ENCODE results near the gene SHCBP1L.

The SHCBP1L gene

DNA sequence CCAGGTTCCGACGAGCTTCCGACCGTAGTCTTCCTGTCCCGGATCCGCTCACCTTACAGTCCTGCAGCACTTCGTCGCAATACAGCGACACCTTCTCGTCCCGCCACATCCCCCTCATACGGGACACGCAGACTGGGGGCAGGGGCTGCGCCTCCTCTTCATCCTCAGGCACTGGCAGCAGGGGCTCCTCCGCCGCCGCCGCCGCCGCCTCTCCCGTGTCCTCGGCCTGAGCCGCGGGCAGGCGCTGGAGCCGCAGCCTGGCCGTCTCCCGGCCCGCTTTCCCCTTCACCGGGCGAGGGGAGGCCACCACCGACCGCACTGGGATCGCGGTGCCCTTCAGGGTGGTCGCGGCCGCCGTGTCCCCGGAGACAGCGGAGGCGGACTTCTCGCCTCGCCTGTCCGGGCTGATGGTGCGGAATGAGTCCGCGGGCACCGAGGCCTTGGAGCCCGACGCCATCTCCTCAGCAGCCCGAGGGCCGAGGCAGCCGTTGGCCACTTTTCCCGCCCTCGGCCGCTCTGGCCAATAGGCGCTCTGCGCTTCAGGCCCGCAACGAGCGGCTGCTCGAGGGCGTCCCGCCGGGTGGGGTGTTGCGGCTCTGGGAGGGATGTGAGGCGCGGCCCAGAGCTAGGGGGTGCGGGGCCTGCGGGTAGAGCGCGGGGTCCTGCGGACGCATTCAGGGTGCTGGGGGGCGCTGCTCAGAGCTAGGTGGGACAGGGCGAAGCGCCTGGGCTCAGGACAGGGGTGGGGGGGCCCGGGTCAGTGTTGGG lies at the start of gene SHCBP1L:
SHCBP1L (minus strand) TSS at position 490 of the 768 bp plus-strand sequence; CDS start at position 457, 33 bp downstream.
- no peak for DNase-seq

DNA sequence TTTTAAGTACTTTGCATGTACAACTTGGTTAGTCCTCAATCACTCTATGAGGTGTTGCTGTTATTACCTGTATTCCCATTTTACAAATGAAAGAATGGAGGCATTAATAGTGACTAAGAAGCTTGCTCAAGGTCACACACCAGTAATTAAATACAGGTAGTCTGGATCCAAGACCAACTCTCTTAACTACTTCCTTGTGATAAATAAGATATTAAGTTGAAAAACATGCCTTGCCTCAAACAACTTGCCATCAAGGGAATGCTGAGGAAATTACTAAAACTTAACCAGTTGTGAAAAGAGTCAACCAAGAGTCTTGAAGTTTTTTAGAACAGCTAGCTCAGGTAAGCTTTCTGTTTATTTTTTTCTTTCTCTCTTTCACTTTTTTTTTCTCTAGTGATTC lies 49.3 kb upstream of the SHCBP1L start:
- no peak for DNase-seq

GRCh38 chr1:183000167-183000962 lies 47.4 kb upstream of the SHCBP1L start:
- no peak for DNase-seq

DNA sequence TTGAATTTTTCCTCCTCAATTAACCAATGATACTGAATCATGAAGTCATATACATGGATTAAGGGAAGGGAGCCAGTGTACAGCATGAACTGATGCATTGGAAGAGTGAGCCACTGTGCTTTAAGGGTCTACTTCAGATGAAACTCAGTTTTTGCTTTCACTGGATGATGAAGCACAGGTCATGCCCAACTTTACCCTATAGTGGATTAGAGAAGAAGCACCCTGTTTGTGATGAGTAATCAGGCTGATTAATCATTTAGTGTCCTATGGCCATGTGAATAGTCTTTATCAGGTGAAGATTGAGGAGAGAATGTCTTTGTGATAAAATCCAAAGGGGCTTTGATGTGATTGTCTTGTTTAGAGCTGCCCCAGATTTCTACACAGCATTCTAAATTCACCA lies 45.5 kb upstream of the SHCBP1L start:
- DNase-seq, result no peak

DNA sequence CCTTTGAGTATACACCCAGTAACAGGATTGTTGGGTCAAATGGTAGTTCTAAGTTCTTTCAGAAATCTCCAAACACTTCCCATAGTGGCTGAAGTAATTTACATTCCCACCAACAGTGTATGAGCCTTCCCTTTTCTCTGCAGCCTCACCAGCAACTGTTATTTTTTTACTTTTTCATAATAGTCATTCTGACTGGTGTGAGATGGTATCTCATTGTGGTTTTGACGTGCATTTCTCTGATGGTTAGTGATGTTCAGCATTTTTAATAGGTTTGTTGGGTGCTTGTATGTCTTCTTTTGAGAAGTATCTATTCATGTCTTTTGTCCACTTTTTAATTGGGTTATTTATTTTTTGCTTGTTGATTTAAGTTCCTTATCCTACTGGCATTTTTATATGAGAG lies 43.9 kb upstream of the SHCBP1L start:
- DNase-seq, result no peak

GRCh38 chr1:182995894-182996293 lies 42.9 kb upstream of the SHCBP1L start:
- no peak for DNase-seq

- no peak for DNase-seq
Measured at GRCh38 chr1:182993746-182994145, 40.8 kb upstream of the SHCBP1L start.

DNA sequence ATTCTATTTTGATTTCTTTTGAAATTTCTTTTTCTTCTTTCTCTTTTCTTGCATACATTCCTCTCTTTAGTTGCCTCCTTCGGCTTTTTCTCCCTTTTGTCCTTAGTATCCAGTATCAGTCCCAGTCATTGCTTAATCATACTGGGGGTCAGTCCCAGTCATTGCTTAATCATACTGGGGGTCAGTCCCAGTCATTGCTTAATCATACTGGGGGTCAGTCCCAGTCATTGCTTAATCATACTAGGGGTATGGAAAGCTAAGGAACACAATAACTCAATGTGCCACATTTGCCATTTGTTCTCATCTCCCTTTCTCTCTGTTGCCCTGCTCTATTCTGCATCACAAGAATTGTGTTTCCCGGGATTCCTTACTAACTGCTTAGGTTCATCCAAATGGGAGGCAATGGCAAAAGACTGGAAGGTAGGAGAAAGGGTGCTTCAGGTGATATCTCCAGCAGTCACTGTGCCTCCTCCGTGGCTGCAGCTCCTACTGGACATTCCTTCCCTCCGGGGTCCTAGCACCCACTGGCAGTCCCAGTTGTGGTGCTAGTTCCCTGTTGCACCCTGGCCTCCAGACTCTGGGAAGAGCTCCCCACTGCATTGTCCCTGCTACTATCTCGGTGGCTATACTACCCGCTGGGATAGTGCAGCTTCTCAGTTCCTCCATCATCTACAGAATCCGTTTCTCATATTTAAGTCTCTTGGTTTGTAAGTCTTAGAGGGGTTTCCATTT lies 37.6 kb upstream of the SHCBP1L start:
- DNase-seq, result no peak

- DNase-seq, result no peak
Measured at GRCh38 chr1:182985876-182986275, 32.9 kb upstream of the SHCBP1L start.

DNA sequence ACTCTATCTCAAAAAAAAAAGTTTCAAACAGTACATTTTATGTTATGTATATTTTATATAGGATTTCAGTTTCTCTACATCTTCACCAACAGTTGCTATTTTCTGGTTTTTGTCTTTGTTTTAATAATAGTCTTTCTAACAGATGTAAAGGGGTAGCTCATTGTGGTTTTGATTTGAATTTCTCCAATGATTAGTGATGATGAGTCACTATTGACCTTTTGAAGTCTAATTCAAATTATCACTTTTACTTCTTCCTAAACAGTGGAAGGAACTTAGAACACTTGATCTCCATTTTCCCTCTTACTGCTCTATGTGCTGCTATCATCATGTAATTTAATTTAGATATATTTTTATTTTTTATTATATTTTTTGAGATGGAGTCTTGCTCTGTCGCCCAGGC lies 31.7 kb upstream of the SHCBP1L start:
- no peak for DNase-seq

- no peak for DNase-seq
Measured at GRCh38 chr1:182984138-182984537, 31.2 kb upstream of the SHCBP1L start.

GRCh38 chr1:182978151-182978853 lies 25.3 kb upstream of the SHCBP1L start:
- no peak for DNase-seq

DNA sequence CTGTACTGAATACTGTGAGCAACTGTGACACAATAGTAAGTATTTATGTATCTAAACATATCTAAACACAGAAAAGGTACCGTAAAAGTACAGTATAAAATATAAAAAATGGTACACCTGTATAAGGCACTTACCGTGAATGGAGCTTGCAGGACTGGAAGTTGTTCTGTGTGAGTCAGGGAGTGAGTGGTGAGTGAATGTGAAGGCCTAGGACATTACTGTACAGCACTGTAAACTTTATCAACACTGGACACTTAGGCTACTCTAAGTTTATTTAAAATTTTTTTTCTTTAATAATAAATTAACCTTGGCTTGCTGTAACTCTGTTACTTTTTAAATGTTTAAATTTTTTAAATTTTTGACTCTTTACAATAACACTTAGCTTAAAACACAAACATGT lies 24.5 kb upstream of the SHCBP1L start:
- no peak for DNase-seq

DNA sequence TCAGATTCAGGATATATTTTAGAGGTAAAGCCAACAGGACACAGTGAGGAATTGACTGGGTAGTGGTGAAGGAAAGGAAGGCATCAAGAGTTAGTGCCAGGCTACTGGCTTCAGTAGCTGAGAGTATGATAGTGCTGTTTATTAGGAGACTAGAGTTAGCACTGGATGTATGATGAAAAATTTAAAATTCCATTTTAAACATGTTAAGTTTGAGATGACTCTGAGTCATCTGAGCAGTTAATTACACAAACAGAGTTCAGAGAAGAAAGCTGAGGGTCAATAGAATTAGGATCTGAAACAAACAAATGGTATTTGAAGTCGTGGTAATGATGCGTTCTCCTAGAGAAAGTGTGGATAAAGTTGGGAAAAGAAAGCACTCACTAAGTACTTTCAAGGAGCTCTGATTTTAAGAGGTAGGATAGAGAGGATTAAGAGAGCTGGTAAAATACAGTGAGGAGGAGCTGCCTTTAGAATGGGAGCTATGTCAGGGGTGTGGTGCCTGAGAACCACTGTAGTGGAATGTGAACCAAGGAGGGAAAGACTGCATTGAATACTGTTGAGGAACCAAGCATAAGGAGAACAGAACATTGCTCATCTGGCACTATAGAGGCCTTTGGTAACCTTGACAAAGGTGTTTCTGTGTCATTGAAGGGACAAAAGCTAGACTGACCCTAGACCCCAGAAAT lies 21.7 kb upstream of the SHCBP1L start:
- no peak for DNase-seq

GRCh38 chr1:182972829-182973228 lies 19.9 kb upstream of the SHCBP1L start:
- DNase-seq, result no peak

DNA sequence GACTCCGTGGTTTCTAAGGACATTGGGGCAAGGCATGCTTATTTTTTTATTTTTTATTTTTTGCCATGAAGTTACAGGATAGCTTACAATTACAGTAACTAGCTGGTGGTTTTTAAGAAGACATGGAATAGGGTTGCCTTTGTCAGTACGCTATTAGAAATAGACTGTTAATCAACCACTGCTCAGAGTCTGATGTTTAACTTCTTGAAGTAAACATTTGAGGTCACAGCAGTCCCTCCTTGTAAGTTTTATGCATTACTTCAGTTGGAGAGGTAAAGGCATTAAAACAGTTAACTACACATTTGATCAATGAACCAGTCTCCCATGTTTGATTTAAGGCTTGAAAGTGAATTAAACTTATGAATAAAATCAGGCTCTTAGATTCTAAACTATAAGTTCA lies 19.3 kb upstream of the SHCBP1L start:
- DNase-seq, result no peak

DNA sequence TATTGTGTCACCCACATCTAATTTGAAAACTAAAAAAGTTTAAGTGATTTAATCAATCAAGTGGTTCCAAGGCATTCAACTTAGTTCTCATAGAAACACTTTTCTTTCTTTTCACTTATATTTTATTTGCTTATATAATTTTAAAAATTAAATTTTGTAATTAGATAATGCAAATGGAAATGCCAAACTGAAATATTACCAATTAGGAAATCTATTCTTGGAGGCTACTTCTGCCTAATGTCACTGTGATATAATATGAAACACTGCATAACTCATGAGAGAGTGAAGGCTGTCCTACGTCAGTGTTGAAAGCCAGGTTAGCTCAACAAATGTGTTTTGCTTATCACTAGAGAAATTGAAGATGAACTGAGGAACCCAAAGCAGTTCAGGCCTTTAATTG lies 18.3 kb upstream of the SHCBP1L start:
- DNase-seq, result no peak

DNA sequence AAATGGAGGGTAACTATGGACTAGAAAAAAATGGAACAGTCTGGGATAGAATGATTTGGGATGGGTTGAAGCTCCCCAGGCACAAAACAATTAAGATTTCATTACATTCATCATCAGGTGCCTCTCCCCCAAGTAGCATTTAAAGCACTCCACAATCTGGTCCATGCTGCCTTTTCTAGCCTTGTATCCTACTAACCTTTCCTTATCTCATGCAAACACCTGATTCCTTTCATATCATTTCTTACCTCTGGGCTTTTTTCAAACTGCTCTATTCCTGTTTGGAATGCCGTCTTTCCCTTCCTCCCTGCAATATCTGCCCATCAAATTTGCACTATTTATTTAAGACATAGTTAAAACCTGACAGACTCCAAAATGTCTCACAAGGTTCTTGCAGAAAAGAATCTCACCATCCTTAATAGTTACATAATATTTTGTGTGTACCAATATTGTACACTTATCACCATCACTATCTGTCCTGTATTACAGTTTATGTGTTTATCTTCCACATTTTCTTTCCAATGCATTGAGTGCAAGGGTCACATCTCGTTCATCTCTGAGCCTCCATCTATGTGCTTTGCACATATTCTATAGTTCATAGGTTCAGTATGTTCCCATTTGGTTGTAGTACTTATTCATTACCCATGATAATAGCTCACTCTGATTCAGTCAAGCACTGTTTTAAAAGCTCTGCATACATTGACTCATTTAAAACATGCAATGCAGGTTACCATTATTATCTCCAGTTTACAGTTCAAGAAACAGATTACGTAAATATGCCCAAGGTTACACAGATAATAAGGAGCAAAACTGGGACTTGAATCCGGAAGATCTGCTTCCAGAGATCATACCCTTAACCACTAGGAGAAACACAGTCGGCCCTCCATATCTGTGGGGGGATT lies 16.1 kb upstream of the SHCBP1L start:
- no peak for DNase-seq

- no peak for DNase-seq
Measured at GRCh38 chr1:182968151-182968741, 15.3 kb upstream of the SHCBP1L start.

GRCh38 chr1:182965861-182966260 lies 12.9 kb upstream of the SHCBP1L start:
- no peak for DNase-seq

- DNase-seq, result no peak
Measured at GRCh38 chr1:182965096-182965495, 12.1 kb upstream of the SHCBP1L start.
